Stimulated activated CD4-positive, alpha-beta T cell treated with anti-CD3 and anti-CD28 coated beads, Interleukin-4, amount 100 ng/mL, for 24 hours (primary cell): ENCODE results near the gene PAM16.
A peak's percentile ranks its signal among the peaks of the same experiment; 100 is the strongest.

ENCODE experiments used
- DNase-seq: peaks from one replicate; pipeline ENCODE4 v3.0.0-alpha.2; 2020

Gene PAM16

GRCh38 chr16:4332623-4333307 lies 18.4 kb downstream of the PAM16 start:
- DNase-seq = no peak

- no peak for DNase-seq
Observed at GRCh38 chr16:4332083-4332482, 19.0 kb downstream of the PAM16 start.

DNA sequence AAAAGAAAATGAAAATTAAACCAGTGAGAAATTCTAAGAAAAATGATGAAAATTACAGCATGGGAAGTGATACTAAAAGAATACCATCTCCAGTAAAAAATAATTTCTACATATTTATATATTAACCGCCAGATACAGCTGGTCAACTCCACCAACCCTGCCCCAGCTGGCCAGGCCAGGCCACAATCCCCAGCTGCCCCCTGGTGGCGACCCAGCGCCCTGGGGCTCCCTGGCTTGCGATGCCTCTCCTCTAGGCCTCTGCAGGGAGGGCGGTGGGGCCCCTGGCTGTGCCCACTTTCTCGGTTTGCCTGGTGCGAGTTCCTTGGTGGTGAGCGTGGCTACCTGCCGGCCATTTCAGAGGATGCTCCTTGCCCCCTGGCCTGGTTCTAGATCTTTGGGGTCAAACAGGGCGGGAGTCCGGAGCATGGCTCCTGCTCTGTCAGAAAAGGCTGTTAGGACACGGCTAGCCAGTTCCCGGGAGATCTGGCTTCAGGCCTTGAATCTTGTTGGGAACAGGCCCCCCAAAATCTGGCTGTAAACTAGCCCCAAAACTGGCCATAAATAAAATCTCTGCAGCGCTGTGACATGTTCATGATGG lies 20.7 kb downstream of the PAM16 start:
- DNase-seq = peak; percentile 76

DNA sequence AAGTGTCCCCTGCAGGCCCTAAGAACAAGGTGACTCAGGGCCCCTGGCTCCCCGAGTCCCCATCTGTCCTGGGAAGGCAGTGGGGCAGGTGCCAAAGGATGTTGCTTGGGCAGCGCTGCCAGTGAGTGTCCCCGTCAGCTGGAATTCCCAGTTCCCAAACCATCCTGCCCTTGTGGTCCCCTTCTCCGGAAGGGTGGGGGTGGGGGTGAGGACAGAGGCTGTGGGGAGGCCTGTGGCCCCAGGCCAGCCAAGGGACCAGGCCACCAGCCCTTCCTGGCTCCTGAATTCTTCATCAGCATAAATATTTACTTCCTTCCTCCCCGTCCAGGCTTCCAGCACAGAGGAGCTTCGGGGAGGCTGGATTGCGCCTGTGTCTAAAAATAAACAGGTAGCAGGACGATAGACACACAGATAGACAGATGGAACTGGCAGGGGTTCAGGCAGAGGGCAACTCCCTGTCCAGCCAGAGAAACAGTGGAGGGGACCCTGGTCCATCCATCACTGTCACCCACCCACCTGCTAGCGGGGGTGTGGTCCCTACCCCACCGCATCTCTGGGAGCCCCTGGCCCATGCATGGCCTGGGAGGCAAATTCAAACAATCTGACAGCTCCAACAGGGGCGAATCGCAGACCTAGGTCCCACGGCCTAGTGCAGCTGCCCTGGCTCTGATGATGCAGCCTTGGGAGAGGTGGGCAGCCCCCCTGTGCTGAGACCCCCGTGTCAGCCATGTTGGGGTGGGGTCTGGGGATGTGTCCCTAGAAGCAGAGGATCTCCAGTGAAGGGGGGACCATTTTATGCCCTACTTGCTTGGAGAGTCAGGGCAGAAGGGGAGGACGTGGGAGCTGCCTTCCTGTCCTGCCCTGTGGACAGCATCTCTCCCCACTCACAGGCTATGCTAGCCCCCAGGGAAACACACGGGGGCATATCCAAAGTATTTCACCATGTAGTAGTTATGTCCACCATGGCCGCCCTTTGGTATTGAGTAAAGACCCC lies 22.0 kb downstream of the PAM16 start:
- DNase-seq = no peak

GRCh38 chr16:4328046-4328781 lies 22.9 kb downstream of the PAM16 start:
- DNase-seq = peak; percentile 65

GRCh38 chr16:4327386-4328045 lies 23.6 kb downstream of the PAM16 start:
- no peak for DNase-seq

DNA sequence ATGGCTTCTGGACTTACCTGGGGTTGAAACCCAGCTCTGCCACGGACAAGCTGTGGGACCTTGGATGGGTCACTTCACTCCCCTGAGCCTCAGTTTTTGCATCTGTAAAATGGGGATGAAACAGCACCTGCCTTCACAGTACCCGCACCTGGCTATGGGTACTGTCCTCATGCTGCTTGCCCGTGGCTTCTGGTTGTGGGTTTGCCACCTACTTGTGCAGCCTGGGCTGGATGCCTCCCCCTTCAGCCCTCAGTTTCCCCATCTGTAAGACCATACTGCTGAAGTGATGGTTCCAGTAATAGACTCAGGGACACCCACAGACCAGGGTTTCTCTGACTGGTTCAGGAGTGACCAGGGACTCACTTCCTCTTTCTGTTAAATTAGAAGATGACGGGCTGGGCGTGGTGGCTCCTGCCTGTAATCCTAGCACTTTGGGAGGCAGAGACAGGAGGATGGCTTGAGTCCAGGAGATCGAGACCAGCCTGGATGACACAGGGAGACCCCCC lies 25.8 kb downstream of the PAM16 start:
- DNase-seq = no peak

GRCh38 chr16:4324492-4325252 lies 26.4 kb downstream of the PAM16 start:
- DNase-seq = no peak

DNA sequence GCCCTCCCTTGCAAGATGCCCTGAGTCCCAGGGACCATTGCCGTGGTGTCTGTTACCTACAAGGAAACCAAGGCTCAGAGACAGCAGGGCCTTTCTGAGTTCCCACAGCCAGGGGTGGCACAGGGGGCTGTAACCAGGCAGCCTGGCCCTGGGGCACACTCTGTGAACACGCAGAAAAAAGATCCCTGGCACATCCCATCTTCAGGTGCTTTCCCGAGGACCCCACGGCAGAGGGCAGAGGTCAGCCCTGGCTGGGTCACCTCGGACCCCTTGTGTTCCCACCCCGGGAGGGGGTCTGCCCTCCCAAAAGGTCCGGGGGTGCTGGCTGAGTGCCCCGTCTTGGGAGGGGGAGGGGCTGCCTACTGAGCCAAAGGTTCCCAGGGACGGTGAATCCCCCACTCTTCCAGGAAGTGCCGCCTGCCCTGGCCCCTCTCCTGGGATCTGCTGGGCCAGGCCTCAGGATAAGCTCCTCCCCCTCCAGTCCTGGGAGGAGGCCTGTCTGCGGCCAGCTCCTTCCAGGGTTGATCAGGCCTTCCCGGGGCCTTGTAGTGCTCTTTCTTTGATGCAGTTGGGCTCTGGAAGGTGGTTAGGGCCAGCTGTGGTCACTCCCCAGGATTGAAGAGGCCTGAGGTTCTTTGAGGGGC lies 27.2 kb downstream of the PAM16 start:
- DNase-seq = no peak

- DNase-seq = no peak
Observed at GRCh38 chr16:4323071-4323844, 27.9 kb downstream of the PAM16 start.

DNA sequence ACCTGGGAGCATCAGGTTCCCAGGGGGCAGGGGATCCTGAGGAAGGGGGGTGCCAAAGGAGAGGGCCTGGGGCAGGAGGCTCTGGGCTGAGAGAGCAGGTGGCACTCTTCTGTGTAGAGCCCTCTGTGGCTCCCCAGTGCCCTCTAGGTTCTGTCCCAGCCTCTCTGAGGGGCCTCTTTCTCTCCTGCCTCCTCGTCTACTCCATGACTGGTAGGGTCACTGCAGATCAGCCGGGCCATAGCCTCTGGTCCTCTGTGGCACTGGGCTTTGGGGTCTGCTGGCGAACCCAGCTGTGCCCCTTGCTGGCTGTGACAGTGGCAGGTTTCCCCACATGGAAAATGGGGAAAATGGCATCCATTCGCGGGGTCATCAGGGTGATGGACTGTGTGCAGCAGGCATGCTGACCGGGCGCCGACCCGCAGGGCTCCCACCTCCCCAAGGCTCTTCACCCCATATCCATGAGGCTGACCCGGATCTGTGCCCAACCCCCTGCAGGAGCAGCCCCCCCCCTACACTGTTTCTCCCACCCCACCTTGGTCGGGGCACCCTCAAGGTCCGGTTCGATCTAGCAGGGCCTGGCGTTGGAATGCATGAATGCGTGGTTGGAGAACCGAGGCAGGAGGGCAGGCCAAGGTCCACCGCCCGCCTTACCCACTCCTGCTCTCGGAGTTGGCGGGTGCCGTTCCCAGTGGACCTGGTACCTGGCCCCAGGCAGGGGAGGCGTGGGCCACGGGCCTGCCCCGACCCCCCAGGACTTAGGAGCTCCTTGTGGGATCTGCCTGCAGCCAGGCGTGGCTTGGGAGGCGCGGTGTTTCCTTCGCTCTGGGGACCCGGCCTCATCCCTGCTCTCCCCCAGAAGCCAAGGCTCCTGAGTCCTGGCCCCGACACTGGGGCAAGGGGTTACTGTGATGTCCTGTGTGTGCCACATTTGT lies 28.7 kb downstream of the PAM16 start:
- DNase-seq = no peak

DNA sequence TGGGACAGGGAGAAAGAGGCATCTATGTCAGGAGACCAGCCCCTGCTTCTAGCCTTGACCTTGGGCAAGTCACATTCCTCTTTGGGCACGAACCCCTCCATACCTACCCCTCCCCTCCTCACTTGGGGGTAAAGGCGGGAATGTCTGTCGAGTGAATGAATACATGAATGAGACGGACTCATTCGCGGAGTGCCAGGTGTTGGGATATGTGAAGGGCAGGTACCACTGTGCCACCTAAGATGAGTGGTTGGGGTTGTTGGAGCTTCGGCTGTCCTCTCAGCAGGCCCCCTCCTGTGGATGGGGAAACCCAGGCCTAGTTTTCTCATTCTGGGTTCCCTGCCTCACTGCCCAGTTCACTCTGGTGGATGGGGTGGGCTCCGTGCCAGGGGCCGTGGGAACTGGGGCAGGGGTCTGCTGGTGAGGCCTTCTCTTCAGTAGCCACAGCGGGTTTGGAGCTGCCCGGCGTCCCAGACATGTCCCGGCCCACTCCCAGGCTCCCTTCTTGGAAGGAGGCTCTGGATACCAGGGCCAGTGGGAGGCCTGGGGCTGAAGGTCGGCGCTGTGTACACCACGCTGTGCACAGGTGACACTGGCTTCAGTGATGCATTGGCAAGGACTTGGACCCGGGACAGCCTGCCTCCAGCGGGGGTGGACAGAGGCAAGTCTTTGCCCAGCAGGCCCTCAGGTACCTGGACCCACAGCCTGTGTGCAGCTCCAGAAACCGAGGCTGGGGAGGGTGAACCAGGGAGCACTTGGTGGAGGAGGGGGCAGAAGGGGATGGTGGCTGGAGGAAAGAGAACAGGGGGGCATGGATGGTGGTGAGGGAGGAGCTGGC lies 29.6 kb downstream of the PAM16 start:
- DNase-seq = no peak

GRCh38 chr16:4320571-4321137 lies 30.5 kb downstream of the PAM16 start:
- no peak for DNase-seq

GRCh38 chr16:4319454-4320421 lies 31.4 kb downstream of the PAM16 start:
- peak; percentile 59 for DNase-seq

DNA sequence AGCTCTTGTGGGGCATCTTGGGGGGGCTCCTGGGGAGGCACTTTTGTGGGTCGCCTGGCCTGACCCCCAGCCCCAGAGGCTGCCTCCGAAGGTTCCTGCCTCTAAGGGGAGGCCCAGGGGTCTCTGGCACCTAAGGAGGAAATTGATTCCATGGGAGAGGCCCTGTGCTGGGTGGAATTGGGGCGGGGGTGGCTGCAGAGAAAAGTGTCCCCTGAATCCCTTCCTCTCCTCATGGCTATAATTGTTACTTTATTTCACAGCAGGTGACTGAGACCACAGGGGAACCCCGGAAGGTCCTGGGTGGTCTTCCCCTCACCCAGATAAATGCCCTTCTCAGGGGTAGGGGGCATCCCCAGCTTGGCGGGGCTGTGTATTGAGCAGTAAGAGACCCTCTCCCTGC lies 32.2 kb downstream of the PAM16 start:
- DNase-seq = no peak

GRCh38 chr16:4318451-4318910 lies 32.6 kb downstream of the PAM16 start:
- DNase-seq = no peak
